GM23338 (cell line): ENCODE data around the gene SIPA1. TPM values are rescaled to one million over a fixed set of nuclear protein-coding genes. Genes with fewer than 3 reads are reported as not detected.

Experiments
- ATAC-seq: fragments of 200-7000 bp; cut with Tn5 transposase; 3 replicates; pipeline ENCODE4 v1.9.1; 2020
- DNase-seq: peaks from one replicate; pipeline ENCODE4 v3.0.0-alpha.2; 2015; ENCODE audit warnings: low spot score
- H2AFZ ChIP-seq: fragments of 200-600 bp; sonication (generic); 2 replicates; pipeline ENCODE4 v1.8.0; 2016; ENCODE audit warnings: antibody characterized with exemption, mild to moderate bottlenecking, moderate library complexity
- H3F3A ChIP-seq: fragments of 200-600 bp; sonication (generic); replicated peaks from 2 replicates; pipeline ENCODE4 v1.8.0; 2017; ENCODE audit warnings: antibody characterized with exemption, mixed run types, low read depth
- H3K27ac ChIP-seq: fragments of 200-600 bp; sonication (generic); 2 replicates; pipeline ENCODE4 v1.6.1; 2016; ENCODE audit warnings: low read depth
- H3K27me3 ChIP-seq: fragments of 200-600 bp; sonication (generic); 2 replicates; pipeline ENCODE4 v1.8.0; 2016; ENCODE audit warnings: mild to moderate bottlenecking, mixed run types, moderate library complexity; ENCODE audit not compliant: insufficient read depth
- H3K36me3 ChIP-seq: fragments of 200-600 bp; sonication (generic); 2 replicates; pipeline ENCODE4 v1.8.0; 2016; ENCODE audit warnings: mild to moderate bottlenecking; ENCODE audit not compliant: insufficient read depth
- H3K4me1 ChIP-seq: fragments of 200-600 bp; sonication (generic); 2 replicates; pipeline ENCODE4 v1.8.0; 2016; ENCODE audit warnings: mild to moderate bottlenecking, moderate library complexity; ENCODE audit not compliant: insufficient read depth
- H3K4me2 ChIP-seq: fragments of 200-600 bp; sonication (generic); 2 replicates; pipeline ENCODE4 v1.7.1; 2017; ENCODE audit warnings: mixed run types
- H3K4me3 ChIP-seq: fragments of 200-600 bp; sonication (generic); 2 replicates; pipeline ENCODE4 v1.6.1; 2016; ENCODE audit warnings: mixed run types
- H3K79me2 ChIP-seq: fragments of 200-600 bp; sonication (generic); replicated peaks from 2 replicates; pipeline ENCODE4 v1.8.0; 2017; ENCODE audit warnings: mild to moderate bottlenecking; ENCODE audit not compliant: insufficient read depth
- H3K9me2 ChIP-seq: fragments of 200-600 bp; sonication (generic); 2 replicates; pipeline ENCODE4 v1.8.0; 2017; ENCODE audit not compliant: insufficient read depth
- H4K20me1 ChIP-seq: fragments of 200-600 bp; sonication (generic); replicated peaks from 2 replicates; pipeline ENCODE4 v1.8.0; 2017; ENCODE audit warnings: mild to moderate bottlenecking; ENCODE audit not compliant: insufficient read depth
- H3K27ac Mint-ChIP-seq: 2 replicates; pipeline ENCODE4 v1.8.0; 2020; ENCODE audit warnings: inconsistent platforms, mild to moderate bottlenecking, moderate library complexity, mixed read lengths
- H3K27me3 Mint-ChIP-seq: 3 replicates; pipeline ENCODE4 v1.8.0; 2022; ENCODE audit warnings: low read depth, mild to moderate bottlenecking, moderate library complexity, mixed read lengths, inconsistent platforms; ENCODE audit not compliant: insufficient read depth, poor library complexity
- H3K36me3 Mint-ChIP-seq: 3 replicates; pipeline ENCODE4 v1.8.0; 2021; ENCODE audit warnings: low read depth, mild to moderate bottlenecking, inconsistent platforms, moderate library complexity, mixed read lengths
- H3K4me1 Mint-ChIP-seq: 3 replicates; pipeline ENCODE4 v1.8.0; 2020; ENCODE audit warnings: mild to moderate bottlenecking, inconsistent platforms, mixed read lengths
- H3K4me3 Mint-ChIP-seq: 3 replicates; pipeline ENCODE4 v1.8.0; 2021; ENCODE audit warnings: moderate library complexity, mild to moderate bottlenecking, inconsistent platforms, mixed read lengths
- H3K9me3 Mint-ChIP-seq: 3 replicates; pipeline ENCODE4 v1.8.0; 2020; ENCODE audit warnings: moderate library complexity, mild to moderate bottlenecking, inconsistent platforms, mixed read lengths
- CREB1 ChIP-seq: fragments of 250-450 bp; sonication (Bioruptor Pico); IDR thresholded peaks from 2 replicates; pipeline ENCODE4 v1.5.0; 2020; ENCODE audit warnings: low read depth, mild to moderate bottlenecking, moderate library complexity
- CTCF ChIP-seq, 2 experiments: fragments of 200-600 bp in 1 of 2; sonication (generic) in 1 of 2; conservative IDR thresholded peaks; 2 replicates each; pipeline versions ENCODE4 v1.5.1 to v1.6.1; 2016 to 2017; ENCODE audit warnings: antibody characterized with exemption in 2 of 2, low read depth in 2 of 2, mild to moderate bottlenecking in 2 of 2, moderate library complexity in 1 of 2
- ETS1 ChIP-seq: IDR thresholded peaks from 2 replicates; pipeline ENCODE4 v1.6.1; 2016; ENCODE audit warnings: antibody characterized with exemption
- EZH2 ChIP-seq: fragments of 200-600 bp; sonication (generic); IDR thresholded peaks from one replicate; pipeline ENCODE4 v1.8.0; 2017; ENCODE audit warnings: antibody characterized with exemption, mild to moderate bottlenecking, low read depth; ENCODE audit not compliant: unreplicated experiment
- EZH2phosphoT487 ChIP-seq: fragments of 200-600 bp; sonication (generic); IDR thresholded peaks from one replicate; pipeline ENCODE4 v1.8.1; 2018; ENCODE audit warnings: antibody characterized with exemption; ENCODE audit not compliant: unreplicated experiment
- JUNB ChIP-seq: IDR thresholded peaks from one replicate; pipeline ENCODE4 v1.6.1; 2016; ENCODE audit warnings: antibody characterized with exemption; ENCODE audit not compliant: unreplicated experiment
- NANOG ChIP-seq: IDR thresholded peaks from 2 replicates; pipeline ENCODE4 v1.6.1; 2016; ENCODE audit warnings: antibody characterized with exemption, borderline replicate concordance
- POLR2AphosphoS5 ChIP-seq: IDR thresholded peaks from 2 replicates; pipeline ENCODE4 v1.6.1; 2016; ENCODE audit warnings: antibody characterized with exemption, low read depth
- REST ChIP-seq: IDR thresholded peaks from one replicate; pipeline ENCODE4 v1.6.1; 2018; ENCODE audit warnings: antibody characterized with exemption; ENCODE audit not compliant: unreplicated experiment
- STAT1 ChIP-seq: IDR thresholded peaks from one replicate; pipeline ENCODE4 v1.6.1; 2016; ENCODE audit warnings: antibody characterized with exemption; ENCODE audit not compliant: unreplicated experiment
- ZNF114 ChIP-seq: fragments of 250-450 bp; sonication (Bioruptor Pico); IDR thresholded peaks from 2 replicates; pipeline ENCODE4 v1.5.0; 2020; ENCODE audit warnings: mild to moderate bottlenecking, moderate library complexity
- ZNF331 ChIP-seq: fragments of 250-450 bp; sonication (Bioruptor Pico); IDR thresholded peaks from 2 replicates; pipeline ENCODE4 v1.5.0; 2020; ENCODE audit warnings: low read depth, mild to moderate bottlenecking, moderate library complexity
- ZNF462 ChIP-seq: fragments of 250-450 bp; sonication (Bioruptor Pico); IDR thresholded peaks from 2 replicates; pipeline ENCODE4 v1.5.0; 2020; ENCODE audit warnings: mild to moderate bottlenecking, moderate library complexity
- polyA plus RNA-seq: library from polyadenylated mRNA; unstranded; fragments of >200 nt; fragmentation: Nextera tagmentation; extraction: Ambion mirVana; gene quantifications from 2 replicates; pipeline ENCODE4 v1.2.1, GENCODE V29; 2016
- total RNA-seq: library from RNA; depleted of rRNA; stranded (reverse); fragments of >200 nt; shearing (Covaris generic); gene quantifications from 2 replicates; pipeline ENCODE4 v1.2.3, GENCODE V29; 2014

Gene SIPA1
- total and polyA plus RNA-seq, 2 experiments from 2014 or later, result 50.1 to 54.6 TPM

GRCh38 chr11:65617990-65618751 lies 19.7 kb upstream of the SIPA1 start:
- H3F3A ChIP-seq, result peaks cover 3% of the 10 kb centered on the region
- H3K79me2 ChIP-seq, result peaks cover 17% of the 10 kb centered on the region
- no peaks in the 10 kb centered on the region; the same call in 1 of the 2 replicates for H3K36me3 ChIP-seq
- peaks cover 20% of the 10 kb centered on the region for H3K27me3 Mint-ChIP-seq
- peaks cover 8% of the 10 kb centered on the region for H3K4me1 Mint-ChIP-seq
- H3K36me3 Mint-ChIP-seq, result peaks cover 28% of the 10 kb centered on the region
- DNase-seq (no peak), ATAC-seq (no peak)
- TF ChIP-seq EZH2 (no peak), POLR2AphosphoS5 (no peak), JUNB (no peak), ZNF331 (no peak), CREB1 (CRISPR knock-in tag) (no peak), STAT1 (no peak), EZH2phosphoT487 (no peak), REST (no peak), ZNF462 (no peak), ETS1 (no peak), ZNF114 (CRISPR knock-in tag) (no peak), NANOG (no peak), CTCF (conservative IDR thresholded peaks at IDR 0.05; ENCODE audit: low read depth in 2 of 2) (no peak)
- peaks cover 6% of the 10 kb centered on the region; the same call in 1 of the 2 replicates for H3K4me1 ChIP-seq
- 0 out of 3 replicates have a peak overlapping the region, but pooled peaks have one; percentile 94 for H3K4me3 Mint-ChIP-seq
- H3K27me3 ChIP-seq, result no peaks in the 10 kb centered on the region
- no peak overlapping the region for H3K27ac ChIP-seq
- no peak overlapping the region for H3K4me2 ChIP-seq
- no peak overlapping the region for H3K27ac Mint-ChIP-seq
- no peak overlapping the region for H2AFZ ChIP-seq
- no peaks in the 10 kb centered on the region for H3K9me2 ChIP-seq
- H4K20me1 ChIP-seq, result peaks cover 14% of the 10 kb centered on the region
- H3K9me3 Mint-ChIP-seq, result no peaks in the 10 kb centered on the region; the same call in 2 of the 3 replicates
- no peak overlapping the region for H3K4me3 ChIP-seq
